Medulla oblongata (tissue), 1 donor: ENCODE results near the gene CALML3.

Experiments
- DNase-seq: peaks from one replicate; pipeline ENCODE4 v3.0.0-alpha.2; 2015; ENCODE audit errors: extremely low spot score

The CALML3 gene

DNA sequence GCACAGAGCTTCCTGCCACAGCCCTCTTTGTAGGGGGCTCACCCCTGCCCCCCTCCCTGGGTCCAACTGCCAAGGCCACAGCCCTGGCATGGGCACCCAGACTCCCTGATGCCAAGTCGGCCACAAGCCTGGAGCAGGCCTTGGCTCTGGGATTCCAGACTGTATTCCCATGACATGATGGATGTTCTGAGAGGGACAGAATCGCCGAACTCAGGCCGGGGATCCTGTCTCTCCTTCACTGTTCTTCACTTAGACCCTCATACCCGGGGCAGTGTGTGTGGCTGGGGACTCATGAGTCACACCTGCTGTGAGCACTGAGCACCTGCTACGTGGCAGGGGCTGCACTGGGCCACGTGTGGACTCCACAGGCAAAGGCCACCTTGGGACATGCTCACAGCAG lies 33.3 kb upstream of the CALML3 start:
- peak; percentile 15 for DNase-seq

DNA sequence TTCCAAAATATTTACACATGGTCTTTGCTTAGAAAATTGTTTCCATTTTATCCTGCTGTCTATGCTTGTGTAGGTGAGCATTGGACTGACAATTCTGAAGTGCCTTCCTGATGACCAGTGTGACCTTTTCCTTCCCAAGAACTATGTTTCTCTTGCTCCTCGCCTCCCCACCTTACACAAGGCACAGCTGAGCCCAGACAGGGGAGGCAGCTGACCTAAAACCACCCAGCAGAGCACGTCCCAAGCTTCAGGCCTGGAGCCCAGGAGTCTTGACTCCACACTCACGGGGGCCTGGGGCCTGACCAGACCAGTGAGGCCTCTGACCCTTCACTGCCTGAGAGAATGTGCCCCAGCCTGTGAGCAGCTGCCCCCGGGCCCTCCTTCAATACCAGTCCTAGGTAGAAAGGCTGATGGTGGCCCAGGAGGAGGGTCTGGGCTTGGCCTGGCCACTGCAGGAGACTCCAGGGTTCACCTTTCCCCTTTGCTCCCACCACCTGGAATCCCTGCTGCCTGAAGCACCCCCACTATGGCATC lies 32.4 kb upstream of the CALML3 start:
- DNase-seq, result no peak

DNA sequence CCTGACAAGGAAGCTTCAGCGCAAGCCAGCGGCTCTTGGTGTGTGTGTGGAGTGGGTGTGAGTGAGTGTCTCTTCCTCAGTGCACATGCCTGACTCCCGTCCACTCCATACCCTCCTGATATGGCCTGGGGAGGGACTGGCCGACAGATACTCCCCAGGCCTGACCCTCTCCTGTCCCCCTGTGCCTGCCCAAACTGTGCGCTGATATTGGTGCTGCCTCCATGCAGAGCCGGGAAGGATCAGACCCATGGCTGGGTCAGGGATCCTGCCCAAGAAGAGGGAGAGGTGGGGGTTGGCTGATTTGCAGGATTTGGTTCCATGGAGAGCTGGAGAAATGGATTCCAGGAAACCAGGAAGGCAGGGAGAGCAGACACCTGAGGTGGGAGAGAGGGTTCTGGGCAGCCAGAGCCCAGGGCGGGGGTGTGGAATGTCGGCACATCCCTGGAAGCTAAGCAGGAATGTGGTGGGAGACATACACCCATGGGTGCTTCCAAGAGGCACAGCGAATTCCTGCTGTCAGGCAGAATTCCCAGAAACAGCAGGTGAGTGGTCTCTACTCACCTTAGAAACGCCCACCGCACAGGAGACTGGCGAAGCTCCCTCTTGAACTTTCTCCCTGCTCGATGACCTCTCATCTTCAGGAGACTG lies 31.7 kb upstream of the CALML3 start:
- no peak for DNase-seq

DNA sequence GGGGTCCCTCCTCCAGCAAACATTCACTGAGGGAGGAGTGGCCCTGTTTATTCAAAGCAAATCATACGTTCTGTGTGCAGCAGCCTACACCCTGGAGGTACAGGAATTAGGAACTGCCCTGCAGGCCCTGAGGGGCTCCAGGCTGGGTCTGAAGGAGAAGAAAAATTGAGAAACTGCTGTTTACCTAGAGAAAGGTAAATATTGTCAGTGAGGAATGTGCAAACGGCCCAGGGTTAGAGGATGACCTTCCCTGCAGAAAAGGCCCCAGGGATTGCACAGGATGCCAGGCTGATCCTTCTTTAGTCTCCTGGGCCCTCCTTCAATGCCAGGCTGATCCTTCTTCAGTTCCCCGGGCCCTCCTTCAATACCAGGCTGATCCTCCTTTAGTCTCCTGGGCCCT lies 31.1 kb upstream of the CALML3 start:
- no peak for DNase-seq

DNA sequence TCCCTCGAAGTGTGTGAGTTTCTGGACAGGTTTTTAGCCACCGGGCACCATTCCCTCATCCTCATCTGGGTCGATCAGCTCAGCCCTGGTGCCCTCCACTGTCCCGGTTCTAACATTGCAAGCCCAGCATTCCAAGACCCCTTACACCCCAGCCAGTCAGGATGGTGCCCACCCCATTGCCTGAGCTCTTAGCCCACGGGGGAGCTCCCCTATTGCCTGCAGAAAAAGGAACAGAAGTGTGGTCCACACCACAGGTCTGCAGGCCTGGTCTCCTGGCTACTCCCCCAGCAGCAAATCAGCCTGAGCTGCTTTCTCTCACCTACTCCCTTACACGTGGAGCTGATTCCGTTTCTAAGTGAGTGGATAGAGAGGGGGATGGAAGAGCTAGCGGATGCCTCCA lies 30.1 kb upstream of the CALML3 start:
- no peak for DNase-seq

DNA sequence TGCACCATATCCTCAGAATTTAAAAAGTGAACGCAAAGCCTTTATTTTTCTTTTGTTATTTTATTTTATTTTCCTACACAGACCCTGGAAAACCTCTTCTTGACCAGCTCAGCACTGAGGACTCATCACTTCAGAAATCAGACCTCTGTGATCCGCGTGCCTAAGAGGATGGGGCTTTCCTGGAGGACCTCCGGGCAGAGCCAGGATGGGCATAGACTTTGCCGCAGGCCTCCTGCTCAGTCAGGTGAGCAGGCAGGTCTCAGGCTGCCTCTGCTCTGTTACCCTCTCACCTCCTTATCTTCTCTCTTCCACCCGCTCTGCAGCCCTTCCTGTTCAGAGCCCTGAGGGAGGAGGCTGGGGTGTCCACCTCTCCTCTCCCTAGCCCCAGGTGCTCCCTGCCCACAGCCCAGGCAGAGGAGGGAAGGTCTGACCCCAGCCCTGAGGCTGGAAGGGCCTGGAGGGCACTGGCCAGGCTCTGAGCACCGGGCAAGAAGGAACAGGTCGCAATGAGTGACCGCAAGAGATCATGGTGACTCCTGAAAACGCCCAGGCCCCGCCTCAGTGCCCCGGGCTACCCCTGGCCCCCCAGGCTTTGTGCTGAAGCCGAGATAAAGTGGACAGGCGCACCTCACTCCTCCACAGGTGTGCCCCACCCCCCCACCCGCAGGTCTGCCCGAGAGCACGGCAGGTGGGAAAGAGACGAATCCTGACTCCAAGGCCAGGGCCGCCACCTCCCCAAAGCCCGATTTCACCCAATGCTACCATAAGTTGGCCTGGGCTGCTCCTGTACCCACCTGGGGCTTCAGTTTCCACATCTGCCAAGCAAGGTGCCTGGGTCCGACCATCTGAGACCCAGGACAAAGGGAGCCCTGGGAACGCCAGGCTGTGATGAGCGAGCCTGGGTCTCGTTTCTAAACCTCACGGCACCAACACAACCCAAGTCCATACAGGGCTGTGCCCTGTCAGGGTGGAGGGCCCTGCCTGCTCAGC lies 28.2 kb upstream of the CALML3 start:
- no peak for DNase-seq

DNA sequence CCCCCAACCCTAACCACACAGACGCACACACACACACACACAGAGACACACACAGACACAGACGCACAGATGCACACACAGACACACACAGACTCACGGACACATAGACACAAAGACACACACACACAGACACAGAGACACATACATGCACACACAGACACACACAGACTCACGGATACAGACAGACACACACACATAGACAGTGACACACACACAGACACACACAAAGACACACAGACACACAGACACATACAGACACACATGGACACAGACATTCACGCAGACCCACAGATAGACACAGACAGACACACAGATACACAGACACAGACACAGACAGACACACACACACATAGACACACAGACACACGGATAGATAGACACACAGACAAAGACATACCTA lies 27.5 kb upstream of the CALML3 start:
- DNase-seq, result no peak

DNA sequence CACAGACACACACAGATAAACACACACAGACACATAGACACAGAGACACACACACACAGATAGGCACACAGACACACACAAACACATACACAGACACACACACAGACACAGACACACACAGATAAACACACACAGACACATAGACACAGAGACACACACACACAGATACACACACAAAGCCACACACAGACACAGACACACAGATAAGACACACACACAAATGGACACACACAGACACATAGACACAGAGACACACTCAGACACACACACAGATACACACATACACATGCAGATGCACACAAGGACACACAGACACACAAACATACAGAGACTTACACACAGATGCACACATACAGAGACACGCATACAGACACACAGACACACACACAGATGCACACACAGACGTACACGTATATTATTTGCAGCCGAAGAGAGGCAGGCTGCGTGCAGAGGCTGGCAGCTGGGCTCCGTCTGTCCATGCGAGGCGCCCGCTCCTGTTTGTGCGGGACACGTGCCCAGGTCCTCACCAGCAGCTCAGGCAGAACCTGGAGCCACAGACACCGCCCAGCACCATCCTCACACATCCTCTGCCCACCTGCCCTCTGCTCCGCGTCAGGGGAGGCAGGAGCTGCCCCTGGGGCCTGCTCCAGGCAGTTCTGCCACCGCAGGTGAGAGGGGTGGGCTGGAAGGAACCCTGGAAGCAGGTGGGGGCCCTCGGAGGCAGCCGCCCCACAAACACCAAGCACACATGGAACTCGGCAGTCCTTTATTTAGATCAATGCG lies 26.6 kb upstream of the CALML3 start:
- no peak for DNase-seq

DNA sequence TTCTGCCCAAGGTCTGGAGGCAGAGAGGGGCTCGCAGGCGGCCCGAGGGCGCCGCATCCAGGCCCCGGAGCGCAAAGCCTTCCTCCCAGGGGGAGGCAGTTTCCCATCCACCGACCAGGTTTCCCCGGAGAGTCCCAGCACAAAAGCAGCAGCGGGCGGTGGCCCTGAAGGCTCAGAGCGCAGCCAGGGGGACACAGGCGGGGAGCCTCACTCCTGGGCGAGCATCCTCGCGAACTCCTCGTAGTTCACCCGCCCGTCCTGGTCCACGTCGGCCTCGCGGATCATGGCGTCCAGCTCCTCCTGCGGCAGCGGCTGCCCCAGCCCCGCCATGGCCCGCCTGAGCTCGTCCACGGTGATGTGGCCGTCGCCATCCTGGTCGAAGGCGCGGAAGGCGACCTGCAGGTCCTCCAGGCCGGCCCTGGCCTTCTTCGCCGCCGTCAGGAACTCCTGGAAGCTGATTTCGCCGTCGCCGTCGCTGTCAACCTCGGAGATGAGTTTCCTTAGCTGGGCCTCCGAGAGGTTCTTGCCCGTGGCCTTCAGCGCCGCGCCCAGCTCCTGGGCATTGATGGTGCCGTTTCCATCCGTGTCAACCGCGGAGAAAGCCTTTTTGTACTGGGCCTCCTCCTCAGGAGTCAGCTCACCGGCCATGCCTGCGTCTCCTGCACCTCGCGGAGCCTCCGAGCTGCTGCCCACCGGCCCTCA lies 25.8 kb upstream of the CALML3 start:
- DNase-seq, result no peak

DNA sequence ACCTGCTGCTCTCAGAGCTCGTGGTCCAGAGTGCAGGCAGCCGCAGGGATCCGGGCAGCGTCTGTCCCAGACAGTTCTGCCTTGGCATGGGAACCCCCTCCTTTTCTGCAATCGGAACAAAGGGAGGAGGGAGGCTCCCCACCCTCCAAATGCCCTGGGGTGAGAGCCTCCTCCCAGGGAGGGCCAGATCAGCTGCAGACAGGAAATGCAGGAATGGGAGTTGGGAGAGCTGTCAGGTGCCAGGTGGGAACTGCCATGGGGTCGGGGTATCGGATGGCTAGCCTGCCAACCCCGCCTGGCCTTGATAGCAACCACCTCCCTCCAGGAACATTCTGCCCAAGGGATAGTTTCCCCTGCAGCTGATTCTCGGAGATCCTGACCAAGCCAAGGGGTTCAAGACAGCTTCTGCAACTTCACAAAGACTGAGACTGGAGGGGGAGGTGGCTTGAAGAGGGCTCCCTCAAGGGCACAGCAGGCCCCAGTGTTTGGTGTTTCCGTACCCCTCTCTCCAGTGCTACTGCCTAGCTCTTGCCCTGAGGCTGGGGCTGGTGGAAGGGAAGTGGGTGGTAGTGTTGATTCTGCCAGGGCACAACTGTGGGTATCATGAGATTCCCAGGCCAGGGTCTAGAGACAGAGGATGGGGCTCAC lies 25.1 kb upstream of the CALML3 start, which contains the start of gene CALML5:
CALML5 (minus strand) TSS at position 78 of the 648 bp plus-strand sequence. CDS start 132 bp downstream, outside the sequence.
- DNase-seq, result no peak

DNA sequence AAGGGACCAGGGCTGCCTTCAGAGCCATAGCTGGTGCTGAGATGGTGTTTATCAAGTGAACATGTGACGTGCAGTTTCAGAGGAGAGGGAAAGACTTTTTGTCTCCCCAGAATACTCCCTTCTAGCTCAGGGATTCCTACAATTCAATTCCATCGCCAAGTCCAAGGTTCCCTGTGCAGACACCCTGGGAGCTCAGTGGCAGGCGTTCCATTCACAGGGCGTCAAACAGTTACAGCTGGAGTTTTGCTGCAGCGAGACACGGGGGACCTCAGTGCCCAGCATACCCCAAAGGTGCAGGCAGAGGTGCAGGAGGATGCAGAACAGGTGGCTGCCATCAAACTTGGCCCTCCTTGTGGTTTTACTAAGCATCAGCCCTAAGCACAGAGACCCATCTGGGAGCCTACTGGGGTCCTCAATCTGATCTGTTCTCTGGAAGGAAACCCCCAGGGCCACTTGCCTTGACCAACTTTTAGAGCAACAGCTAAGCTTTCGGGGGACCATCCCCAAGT lies 24.5 kb upstream of the CALML3 start:
- no peak for DNase-seq

DNA sequence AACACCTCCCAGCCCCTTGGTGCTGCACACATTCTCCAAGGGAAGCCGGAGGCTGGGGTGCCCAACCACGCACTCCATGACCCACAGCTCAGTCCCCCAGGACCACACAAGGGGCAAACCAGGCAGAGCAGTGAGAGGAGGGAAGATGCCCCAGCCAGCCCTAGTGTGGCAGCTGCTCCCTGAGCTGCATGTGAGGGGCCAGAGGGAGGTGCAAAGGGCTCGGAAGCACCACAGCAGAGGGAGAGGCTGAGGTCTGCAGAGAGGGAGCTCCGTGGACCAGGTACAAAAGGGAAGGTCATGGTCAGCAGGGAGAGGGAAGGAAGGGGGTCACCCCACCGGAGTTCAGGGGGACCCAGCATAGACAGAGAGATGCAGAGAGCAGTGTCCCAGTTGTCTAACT lies 23.9 kb upstream of the CALML3 start:
- no peak for DNase-seq

DNA sequence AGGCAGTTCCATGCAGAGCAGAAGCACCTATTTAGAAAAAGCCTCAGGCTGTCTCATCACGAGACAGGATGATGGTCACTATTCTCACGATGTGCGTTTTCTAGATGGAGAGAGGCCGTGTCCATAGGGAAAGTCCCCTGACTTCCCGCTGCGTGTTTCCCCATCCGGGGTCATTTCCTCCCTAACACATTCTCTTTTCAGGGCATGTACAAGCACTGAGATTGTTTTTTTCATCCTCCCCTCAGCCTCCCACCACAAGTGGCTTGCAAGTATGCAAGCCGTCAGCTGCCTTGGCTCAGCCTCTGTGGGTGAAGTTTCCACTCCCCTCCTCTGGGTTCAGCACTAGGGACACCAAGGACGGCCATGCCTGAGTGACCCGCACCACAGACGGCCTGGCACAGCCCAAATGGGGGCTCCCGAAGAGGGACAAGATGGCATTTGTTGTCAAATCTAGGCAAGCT lies 22.7 kb upstream of the CALML3 start:
- DNase-seq, result no peak

DNA sequence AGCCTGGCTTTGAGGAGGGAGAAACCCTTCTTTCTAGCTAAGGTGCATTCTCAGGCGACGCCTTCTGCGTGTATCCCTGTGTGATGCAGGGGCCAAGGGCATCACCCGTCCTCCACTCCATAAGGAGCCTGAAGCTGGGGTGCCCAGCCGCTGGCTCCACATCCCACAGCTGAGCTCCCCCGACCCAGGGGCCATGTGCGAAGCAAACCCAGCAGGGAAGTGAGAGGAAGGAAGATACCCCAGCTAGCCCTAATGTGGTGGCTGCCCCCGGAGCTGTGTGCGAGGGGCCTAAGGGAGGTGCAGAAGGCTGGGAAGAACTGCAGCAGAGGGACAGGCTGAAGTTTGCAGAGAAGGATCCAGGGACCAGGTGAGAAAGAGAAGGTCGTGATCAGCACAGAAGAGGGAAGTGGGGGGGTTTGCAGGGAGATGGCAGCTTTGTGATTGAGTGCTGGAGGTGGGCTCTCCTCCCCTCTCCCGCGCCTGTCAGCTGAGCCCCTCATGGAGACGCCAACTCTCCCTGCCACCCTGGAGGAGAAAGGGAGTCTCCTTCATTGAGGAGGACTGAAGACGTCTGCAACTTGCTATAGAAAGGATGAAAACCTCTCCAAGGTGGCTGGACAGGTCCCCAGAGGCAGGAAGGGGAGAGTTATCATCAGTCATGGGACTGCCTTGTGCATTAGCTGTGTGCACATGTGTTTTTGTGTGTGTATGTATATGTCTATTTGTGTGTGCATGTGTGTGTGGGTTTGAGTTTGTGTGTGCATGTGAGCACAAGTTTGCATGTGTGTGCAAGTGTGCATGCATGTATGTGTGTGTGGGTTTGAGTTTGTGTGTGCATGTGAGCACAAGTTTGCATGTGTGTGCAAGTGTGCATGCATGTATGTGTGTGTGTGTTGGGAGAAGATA lies 21.9 kb upstream of the CALML3 start:
- DNase-seq, result no peak

DNA sequence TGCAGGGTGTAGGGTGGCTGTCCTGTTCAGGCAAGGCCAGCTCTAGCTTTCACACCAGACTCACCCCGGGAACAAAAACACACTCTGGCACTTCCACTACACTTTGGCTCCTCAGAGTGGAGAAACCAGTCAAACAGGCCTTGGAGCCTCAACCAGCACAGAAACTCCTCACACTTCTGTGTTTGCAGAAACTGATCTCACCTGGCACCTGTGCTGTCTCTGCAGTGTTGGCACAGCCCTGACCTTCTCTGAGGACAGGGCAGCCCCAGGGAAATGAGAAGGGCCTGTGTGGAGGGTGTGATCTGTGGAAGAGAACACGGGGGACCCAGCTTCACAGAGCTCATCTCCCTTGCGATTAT lies 21.3 kb upstream of the CALML3 start:
- DNase-seq, result no peak

DNA sequence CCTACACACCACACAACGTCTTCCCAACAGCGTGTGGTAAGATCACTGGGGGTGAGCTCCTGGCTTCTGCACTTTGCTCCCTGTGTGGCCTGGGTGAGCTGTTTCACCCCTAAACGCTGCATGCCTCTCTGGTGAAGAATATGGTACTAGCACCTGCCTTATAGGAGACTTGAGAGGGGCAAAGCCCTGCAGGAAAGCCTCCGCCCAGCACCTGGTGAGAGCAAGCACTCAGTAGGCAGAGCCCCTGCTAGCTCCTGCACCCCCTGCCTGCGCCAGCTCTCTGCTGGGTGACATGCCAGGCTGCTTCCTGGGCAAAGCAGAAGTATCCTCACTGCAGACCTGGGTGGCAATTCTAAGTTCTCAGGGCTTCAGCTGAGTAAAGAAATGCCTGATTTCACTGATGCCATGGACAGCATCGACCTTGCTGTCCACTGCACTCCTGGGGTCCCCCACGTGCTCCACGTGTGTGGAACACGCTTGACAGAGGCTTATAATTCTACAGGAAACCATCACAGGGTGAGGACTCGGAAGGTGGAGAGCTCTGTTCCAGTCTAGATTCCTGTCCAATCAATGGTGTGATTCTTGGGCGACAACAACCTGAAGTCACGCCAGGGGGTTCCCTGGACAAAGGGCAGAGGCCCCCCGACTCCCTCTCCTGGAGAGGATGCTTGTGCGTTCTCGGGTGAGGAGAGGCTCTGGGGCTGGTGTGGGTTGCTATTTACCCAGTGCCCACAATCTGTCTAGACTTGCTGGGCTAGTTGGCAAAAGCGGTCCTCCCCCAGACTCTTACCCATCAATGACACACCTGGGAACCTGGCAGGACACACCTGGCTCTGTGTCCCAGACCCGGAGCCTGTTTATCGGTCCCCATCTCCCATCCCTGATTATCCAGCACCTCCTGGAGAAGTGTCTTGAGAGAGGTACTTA lies 20.4 kb upstream of the CALML3 start:
- no peak for DNase-seq

DNA sequence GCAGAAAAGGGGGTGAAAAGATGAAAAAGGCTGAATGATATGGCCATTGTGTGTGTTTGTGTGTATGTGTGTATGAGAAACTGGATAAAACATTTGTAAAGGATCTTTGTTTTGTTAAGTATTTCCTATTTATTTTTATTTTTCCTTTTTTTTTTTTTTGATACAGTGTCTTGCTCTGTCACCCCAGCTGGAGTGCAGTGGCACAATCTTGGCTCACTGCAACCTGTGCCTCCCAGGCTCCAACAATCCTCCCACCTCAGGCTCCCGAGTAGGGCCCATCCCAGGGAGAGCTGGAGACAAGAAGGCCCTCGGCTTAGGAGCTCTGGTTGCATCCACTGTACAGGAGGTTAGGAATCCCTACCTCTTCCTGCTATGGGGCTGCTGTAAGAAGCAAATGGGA lies 18.5 kb upstream of the CALML3 start:
- no peak for DNase-seq
